ES-I3 (cell line): ENCODE measurements around the gene NEIL1.
"Not testable (repeated sequence)": the region's sequence is repeated elsewhere in the genome, so short reads cannot be mapped to it uniquely, and the experiment has no call there.

Source experiments
- H3K36me3 ChIP-seq: 2 replicates; pipeline ENCODE4 v1.6.1; 2013; ENCODE audit warnings: mild to moderate bottlenecking, low read length, control low read depth, moderate library complexity; ENCODE audit not compliant: insufficient read depth
- H3K4me1 ChIP-seq: 2 replicates; pipeline ENCODE4 v1.6.1; 2013; ENCODE audit warnings: mild to moderate bottlenecking, control low read depth, low read length; ENCODE audit not compliant: insufficient read depth
- H3K9ac ChIP-seq: 2 replicates; pipeline ENCODE4 v1.6.1; 2013; ENCODE audit warnings: low read depth, mild to moderate bottlenecking, low read length, moderate library complexity
- H3K9me3 ChIP-seq: 2 replicates; pipeline ENCODE4 v1.6.1; 2013; ENCODE audit warnings: mild to moderate bottlenecking, low read length, moderate library complexity; ENCODE audit not compliant: control insufficient read depth, insufficient read depth

Gene NEIL1, protein sequence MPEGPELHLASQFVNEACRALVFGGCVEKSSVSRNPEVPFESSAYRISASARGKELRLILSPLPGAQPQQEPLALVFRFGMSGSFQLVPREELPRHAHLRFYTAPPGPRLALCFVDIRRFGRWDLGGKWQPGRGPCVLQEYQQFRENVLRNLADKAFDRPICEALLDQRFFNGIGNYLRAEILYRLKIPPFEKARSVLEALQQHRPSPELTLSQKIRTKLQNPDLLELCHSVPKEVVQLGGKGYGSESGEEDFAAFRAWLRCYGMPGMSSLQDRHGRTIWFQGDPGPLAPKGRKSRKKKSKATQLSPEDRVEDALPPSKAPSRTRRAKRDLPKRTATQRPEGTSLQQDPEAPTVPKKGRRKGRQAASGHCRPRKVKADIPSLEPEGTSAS

DNA sequence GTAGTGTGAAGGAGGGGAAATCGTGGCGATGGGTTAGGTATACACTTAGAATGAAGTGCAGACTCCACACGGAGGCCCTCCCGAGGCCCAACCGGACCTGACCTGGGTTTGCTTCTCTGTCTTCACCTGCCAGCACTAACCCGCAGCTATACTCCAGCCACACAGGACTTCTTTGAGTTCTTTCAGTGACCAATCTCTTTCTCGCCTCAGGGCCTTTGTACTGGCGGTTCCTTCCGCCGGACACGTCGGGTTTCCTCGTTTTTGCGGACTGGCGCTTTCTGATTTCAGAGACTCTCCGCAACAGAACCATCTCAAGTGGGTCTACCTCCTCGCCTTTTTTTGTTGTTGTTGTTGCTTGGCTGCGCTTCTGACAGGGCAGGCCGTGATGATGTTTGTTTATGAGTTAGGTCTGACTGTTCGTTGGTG is at the start of gene NEIL1:
NEIL1 (plus strand) TSS at position 244 of the 426 bp plus-strand sequence. CDS start 1,867 bp downstream, outside the sequence.
- H3K4me1 ChIP-seq: no peaks in the 10 kb centered on the region; the same call in 1 of the 2 replicates
- no peaks in the 10 kb centered on the region for H3K36me3 ChIP-seq
- H3K9ac ChIP-seq: peak within 1 kb of the TSS; percentile 66
- H3K9me3 ChIP-seq: no peaks in the 10 kb centered on the region

DNA sequence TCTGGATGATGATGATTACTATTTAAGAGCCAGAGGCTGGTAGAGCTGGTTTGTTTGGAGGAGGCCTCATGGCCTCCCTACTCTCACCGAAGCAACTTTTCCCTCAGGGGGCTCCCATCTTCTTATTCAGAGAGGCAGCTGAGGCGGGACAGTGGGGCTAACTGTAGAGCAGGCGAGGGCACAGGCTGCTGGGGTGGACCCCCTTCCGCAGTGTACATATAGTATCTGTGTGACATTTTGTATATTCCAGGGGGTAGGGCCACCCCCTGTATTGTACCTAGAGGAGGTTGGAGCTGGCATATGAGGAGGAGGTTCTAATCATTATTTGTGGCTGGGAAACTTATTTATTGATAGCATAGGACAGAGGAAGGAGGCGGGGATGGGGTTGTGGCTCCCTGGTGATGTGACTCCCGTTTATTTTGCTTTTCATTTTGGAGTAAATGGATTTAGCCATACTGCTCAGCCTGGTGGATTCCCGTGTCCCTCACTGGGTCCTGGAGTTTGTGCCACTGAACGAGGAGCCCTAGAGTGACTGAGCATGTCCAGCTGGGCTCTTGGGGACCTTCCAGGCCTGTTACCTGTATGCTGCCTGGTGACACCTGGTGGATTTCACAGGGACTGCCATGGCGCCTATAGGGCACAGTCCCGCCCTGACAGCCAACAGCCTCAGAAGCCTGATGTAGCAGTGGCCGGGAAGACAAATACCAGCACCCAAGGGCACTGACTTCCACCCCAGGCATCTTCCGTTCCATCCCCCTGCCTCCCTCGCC is 48.1 kb upstream of the NEIL1 start:
- not testable (repeated sequence) for H3K4me1 ChIP-seq, H3K36me3 ChIP-seq, H3K9ac ChIP-seq, H3K9me3 ChIP-seq

DNA sequence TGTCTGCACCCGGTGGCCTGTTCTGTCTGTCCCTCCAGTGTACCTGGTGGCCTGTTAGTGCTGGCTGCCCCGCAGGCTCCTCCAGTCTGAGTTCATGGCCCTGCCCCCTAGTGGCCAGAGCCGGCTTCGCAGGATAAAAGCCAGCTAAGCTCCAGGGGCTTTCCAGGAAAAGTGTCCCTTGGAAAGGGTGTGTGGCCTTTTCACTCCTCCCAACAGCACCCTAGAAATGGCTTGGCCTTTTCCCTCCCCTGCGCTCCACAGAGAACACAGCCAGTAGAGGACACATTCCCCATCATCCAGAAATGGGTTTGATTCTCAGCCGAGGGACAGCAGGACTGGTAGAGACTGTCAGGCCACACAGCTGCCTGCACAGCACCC is 47.5 kb upstream of the NEIL1 start:
- not testable (repeated sequence) for H3K4me1 ChIP-seq, H3K9ac ChIP-seq, H3K9me3 ChIP-seq, H3K36me3 ChIP-seq

DNA sequence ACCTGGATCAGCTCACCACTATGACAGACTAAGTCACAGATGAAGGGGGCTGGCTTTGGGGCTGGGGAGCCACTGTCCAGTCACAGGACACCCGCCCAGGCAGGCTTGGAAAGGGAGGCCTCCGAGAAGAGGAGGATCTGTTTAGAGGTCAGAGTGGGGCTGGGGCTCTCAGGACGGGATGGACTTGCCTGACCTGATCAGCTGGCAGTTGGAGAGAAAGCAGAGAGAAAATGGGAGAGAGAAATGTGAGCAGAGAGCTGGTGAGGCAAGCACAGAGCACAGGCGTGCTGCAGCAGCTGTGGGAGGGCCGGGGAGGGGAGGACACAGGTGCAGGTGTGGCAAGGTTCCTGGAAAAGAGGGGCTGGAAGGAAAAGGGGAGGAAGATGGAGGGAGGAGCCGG is 46.8 kb upstream of the NEIL1 start:
- not testable (repeated sequence) for H3K36me3 ChIP-seq, H3K4me1 ChIP-seq, H3K9me3 ChIP-seq, H3K9ac ChIP-seq

DNA sequence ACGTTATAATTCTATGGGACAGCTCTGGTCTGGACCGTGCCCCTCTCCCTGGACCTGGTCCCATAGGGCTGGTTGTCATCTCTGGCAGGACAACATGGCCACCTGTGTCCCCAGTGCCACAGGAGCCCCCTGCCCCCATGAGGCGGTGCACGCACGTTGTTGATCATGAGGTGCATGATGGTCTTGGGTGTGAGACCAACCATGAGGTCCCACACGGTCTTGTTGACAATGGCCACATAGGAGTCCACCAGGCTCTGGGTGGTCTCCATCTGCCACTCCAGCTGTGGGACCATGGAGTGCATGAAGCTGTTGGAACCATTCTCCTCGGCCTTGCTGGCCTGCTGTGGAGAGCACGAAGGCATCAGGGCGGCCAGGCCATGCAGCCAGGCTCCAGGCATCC is 44.5 kb upstream of the NEIL1 start:
- H3K9ac ChIP-seq: no peak overlapping the region
- no peaks in the 10 kb centered on the region for H3K9me3 ChIP-seq
- H3K4me1 ChIP-seq: no peaks in the 10 kb centered on the region
- H3K36me3 ChIP-seq: no peaks in the 10 kb centered on the region

DNA sequence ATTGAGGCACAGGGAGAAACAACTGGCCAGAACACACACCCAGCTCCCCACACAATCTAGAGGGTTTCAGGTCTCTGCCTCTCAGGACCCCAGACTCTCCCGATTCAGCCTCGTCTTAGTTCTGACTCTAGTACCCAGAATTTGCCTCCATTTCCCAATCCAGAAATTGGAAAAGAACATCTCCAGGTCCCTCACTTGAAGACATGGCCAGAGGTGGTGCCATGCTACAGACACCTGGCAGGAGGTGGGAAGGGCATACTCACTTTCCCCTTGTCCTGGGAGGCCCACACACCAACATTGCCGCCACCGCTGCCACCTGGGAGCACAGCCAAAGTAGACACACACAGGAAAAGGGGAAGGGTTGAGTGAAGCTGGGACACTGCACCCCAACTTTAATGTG is 44.1 kb upstream of the NEIL1 start:
- H3K9me3 ChIP-seq: not testable (repeated sequence)

DNA sequence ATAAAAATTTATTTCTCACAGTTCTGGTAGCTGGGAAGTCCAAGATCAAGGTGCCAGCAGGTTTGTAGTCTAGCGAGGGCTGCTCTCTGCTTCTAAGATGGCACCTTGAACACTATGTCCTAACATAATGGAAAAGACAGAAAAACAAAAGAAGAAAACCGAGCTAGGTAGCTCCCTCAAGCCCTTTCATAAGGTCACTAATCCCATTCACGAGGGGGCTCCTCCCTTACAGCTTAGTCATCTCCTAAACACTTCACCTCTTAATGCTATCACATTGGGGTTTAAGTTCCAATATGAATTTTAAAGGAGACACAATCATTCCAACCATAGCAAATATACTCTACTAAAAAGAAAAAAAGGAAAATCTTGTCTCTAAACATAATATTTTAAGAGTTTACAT is 40.7 kb upstream of the NEIL1 start:
- no peak overlapping the region for H3K9ac ChIP-seq
- H3K36me3 ChIP-seq: no peaks in the 10 kb centered on the region
- H3K9me3 ChIP-seq: no peaks in the 10 kb centered on the region
- peaks cover 3% of the 10 kb centered on the region; the same call in 1 of the 2 replicates for H3K4me1 ChIP-seq

More for the DNA sequence above, 44.1 kb upstream of the NEIL1 start:
- H3K9ac ChIP-seq, H3K36me3 ChIP-seq, H3K4me1 ChIP-seq: not testable (repeated sequence)

DNA sequence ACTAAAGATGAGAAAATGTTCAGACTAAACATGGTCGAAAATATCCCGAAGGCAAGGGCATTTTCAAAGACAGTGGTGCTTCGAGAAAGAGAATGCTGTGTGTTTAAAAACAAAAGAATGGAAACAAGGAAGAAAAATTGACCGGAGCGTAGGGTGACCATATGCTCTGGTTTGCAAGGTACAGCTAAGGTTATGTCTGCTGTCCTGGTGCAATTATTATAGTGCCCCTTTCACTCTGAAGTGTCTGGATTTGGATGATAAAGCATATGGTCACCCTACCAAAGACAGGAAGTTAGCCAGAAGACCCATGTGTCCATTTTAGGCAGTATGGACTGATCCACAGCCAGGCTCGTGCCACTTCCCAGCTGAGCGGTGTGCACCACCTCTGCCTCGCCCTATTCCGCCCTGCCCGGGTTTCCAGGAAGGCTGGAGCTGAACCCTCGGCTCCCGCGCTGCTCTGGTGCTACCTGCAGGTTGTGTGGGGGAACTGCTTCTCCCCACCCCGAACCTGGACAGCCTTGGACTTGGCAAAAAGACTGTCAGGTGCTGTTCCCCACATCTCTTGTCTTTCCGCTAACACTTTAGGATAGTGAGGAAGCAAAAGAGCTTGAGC is 39.0 kb upstream of the NEIL1 start:
- no peaks in the 10 kb centered on the region for H3K36me3 ChIP-seq
- peaks cover 3% of the 10 kb centered on the region; the same call in 1 of the 2 replicates for H3K4me1 ChIP-seq
- H3K9ac ChIP-seq: no peak overlapping the region
- no peaks in the 10 kb centered on the region for H3K9me3 ChIP-seq

DNA sequence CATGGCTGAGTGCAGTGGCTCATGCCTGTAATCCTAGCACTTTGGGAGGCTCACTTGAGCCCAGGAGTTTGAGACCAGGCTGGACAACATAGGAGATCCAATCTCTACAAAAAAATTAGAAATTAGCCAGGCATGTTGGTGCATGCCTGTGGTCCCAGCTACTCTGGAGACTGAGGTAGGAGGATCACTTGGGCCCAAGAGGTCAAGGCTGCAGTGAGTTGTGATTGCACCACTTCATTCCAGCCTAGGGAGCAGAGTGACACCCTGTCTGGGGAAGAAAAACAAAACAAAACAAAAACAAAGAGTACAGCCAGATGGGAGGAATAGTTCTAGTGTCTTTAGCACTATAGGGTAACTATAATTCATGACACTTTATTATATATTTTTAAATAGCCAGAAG is 37.1 kb upstream of the NEIL1 start:
- H3K4me1 ChIP-seq: peaks cover 3% of the 10 kb centered on the region; the same call in 1 of the 2 replicates
- no peaks in the 10 kb centered on the region for H3K9me3 ChIP-seq
- no peaks in the 10 kb centered on the region for H3K36me3 ChIP-seq
- no peak overlapping the region for H3K9ac ChIP-seq

DNA sequence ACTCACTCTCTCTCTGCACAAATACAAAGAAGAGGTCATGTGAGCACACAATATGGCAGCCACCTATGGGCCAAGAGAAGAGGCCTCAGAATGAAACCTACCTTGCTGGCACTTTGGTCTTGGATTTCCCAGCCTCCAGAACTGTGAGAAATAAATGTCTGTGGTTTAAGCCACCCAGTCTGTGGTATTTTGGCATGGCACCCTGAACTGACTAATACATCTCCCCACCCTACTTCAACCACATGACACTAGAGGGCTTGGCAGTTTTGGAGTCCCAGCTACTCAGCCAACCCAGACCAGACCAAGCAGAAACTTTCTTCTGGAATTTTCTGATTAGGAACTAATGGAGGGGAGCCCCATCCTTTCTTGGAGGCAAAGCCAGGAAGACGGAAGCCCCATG is 34.3 kb upstream of the NEIL1 start:
- H3K9ac ChIP-seq, H3K9me3 ChIP-seq, H3K4me1 ChIP-seq, H3K36me3 ChIP-seq: not testable (repeated sequence)

DNA sequence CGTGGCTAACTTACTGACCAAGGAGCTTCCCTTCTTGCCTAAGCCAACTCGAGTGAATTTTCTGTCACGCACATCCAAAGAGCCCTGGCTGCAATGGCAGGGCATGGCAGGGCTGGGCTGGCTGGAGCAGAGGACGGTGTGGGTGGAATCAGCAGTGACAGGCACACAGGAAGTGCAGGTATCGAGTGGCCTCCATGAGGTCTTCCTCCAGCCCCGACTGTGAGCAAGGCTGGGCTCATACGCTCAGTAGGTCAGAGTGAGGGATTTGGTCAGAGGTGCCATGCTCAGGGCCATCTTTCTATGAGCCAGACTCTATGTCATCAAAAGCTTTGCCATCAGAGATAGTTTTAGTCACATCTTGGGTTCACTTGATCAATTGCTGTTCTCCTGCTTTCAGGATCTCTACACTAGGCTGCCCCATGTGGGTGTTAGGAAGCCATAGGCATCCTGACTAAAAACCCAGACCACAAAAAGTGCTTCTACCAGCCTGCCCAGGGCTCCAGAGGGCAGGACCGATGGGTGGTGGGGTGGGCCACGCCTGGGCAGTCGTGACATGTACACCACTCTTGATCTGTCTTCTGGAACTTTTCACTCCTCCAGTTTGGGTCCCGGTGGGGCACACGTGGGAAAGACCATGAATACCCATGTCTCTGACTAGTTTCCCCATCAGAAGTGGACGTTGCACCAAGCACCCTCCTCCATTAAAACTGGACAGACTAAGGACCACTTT is 33.6 kb upstream of the NEIL1 start:
- H3K36me3 ChIP-seq: no peaks in the 10 kb centered on the region
- H3K4me1 ChIP-seq: no peaks in the 10 kb centered on the region
- no peak overlapping the region for H3K9ac ChIP-seq
- no peaks in the 10 kb centered on the region for H3K9me3 ChIP-seq

DNA sequence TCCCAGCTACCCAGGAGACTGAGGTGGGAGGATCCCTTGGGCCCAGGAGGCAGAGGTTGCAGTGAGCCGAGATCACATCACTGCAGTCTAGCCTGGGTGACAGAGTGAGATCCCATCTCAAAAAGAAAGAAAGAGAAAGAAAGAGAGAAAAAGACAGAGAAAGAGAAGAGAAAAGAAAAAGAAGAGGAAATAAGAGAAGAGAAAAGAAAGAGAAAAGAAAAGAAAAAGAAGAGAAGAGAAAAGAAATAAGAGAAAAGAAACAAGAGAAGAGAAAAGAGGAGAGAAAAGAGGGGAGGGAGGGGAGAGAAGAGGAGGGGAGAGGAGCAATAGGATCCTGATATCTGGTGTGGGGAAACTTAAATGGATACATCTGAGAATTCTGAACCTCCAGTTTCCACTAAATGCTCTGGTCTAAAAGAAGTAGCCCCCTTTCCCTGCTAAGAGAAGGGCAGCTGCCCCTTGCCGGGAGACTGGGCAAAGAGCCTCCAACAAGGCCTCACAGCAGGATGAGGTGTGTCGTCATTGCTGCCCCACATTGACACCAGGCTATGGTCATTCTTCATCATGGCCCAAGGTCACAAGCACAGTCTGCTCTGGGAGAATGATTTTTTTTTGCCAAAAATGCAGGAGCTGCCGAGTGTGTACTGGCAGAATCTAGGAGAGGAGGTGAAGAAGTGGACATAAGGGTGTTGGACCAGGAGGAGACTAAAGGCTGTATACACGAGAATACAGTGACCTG is 32.1 kb upstream of the NEIL1 start:
- no peaks in the 10 kb centered on the region for H3K36me3 ChIP-seq

DNA sequence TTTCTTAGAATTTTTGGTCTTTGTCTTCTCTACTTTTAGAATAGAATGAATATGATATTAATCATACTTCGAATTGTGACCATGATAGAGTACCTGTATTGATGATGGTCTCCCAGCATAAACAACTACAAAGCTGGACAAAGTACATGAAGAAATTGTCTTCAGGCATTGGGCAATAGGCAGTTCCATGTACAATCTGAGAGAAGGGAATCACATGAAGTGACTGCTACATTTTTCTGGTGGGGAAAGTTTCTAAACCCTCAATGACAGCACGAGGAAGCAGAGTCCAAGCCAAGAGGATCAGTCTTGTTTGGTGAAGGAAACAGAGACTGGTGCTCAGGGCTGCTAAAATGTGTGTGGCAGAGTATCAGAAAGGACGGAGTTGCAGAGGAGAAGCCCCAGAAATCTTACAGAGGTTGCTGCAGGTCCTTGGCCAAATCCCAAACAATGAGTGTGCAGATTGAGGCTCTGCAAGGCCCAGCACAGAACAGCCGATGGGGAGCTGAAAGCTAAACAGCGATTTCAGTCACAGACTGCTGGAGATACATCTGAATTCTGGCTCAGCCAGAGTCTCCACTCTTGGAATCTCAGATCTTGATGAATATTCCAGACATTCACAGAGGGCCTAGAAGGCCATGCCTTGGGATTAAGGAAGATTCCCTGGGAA is 27.5 kb upstream of the NEIL1 start:
- H3K9ac ChIP-seq, H3K9me3 ChIP-seq, H3K36me3 ChIP-seq, H3K4me1 ChIP-seq: not testable (repeated sequence)

More for the DNA sequence above, 32.1 kb upstream of the NEIL1 start:
- no peaks in the 10 kb centered on the region for H3K9me3 ChIP-seq
- no peaks in the 10 kb centered on the region for H3K4me1 ChIP-seq
- H3K9ac ChIP-seq: no peak overlapping the region
